Activated CD4-positive, alpha-beta T cell treated with anti-CD3 and anti-CD28 coated beads, Interleukin-2, Interleukin-4, amounts not matched to agents 100 ng/mL and 50 ng/mL, durations not matched to agents 16 hours and 8 hours (primary cell): Measurements from ENCODE around the gene KRTAP10-5.
"Not testable (repeated sequence)": the region's sequence is repeated elsewhere in the genome, so short reads cannot be mapped to it uniquely, and the experiment has no call there.

Source experiments
- DNase-seq: peaks from one replicate; pipeline ENCODE4 v3.0.0-alpha.2; 2020; ENCODE audit warnings: low spot score

Gene KRTAP10-5, protein sequence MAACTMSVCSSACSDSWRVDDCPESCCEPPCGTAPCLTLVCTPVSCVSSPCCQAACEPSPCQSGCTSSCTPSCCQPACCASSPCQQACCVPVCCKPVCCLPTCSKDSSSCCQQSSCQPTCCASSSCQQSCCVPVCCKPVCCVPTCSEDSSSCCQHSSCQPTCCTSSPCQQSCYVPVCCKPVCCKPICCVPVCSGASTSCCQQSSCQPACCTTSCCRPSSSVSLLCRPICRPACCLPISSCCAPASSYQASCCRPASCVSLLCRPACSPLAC

DNA sequence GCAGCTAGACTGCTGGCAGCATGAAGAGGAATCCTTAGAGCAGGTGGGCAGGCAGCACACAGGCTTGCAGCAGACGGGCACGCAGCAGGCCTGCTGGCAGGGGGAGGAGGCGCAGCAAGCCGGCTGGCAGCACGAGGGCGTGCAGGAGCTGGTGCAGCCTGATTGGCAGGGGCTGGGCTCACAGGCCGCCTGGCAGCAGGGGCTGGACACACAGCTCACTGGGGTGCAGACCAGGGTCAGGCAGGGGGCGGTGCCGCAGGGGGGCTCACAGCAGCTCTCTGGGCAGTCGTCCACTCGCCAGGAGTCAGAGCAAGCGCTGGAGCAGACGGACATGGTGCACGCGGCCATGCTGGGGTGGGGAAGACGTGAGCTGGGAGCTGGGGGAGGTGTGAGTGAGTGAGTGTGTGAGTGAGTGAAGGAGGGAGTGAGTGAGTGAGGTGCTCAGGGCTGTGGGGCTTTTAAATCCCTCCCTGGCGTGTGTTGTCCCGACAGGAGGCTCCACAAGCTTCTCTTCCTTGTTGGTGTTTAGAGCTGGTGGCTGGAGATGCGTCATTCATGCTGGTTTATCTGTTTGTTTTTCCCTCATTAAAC lies at the start of gene KRTAP10-5:
TSS of gene KRTAP10-5 (minus strand) at position 374 of the 591 bp plus-strand sequence. CDS start at position 348, 26 bp downstream.
- not testable (repeated sequence) for DNase-seq

DNA sequence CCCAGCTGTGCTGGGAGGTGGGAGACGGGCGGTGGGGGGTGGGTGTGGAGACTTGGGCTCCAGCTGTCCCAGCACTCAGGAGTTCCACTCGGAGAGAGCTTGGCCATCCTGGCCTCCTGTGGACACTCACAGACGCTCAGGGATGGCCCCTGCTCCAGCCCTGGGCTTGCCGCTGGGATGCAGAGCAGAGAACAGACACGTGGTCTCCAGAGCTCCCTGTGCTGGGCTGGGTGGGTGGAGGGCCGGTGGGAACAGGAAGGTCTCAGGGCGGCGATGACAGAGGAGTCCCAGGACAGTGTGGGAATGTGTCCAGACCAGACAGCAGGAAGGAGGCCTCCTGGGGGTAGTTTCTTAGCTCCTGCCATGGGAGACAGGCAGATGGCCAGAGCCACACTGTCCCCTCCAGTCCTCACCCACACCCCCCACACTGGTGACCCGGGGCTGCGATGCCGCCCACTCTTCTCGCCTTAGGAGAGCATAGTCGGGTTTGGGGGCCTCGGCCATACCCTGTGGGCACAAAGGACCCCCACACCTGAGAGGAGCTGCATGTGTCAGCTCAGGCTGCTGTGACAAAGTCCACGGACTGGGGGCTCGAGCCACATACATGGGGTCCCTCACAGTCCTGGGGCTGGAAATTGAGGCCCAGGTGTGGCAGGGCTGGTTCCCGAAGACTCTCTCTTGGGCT lies 48.4 kb upstream of the KRTAP10-5 start:
- DNase-seq: no peak

DNA sequence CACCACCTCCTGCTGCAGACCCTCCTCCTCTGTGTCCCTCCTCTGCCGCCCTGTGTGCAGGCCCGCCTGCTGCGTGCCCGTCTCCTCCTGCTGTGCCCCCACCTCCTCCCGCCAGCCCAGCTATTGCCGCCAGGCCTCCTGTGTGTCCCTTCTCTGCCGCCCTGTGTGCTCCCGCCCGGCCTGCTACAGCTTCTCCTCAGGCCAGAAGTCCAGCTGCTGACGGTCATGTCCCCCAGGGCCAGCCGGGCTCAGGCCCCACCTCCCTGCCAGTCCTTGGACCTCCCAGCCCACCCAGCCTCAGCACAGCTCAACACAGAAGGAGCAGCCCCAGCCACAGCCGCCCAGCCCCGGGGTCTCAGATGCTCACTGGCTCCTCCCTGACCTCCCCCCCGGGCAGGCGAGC lies 47.4 kb upstream of the KRTAP10-5 start:
- not testable (repeated sequence) for DNase-seq

DNA sequence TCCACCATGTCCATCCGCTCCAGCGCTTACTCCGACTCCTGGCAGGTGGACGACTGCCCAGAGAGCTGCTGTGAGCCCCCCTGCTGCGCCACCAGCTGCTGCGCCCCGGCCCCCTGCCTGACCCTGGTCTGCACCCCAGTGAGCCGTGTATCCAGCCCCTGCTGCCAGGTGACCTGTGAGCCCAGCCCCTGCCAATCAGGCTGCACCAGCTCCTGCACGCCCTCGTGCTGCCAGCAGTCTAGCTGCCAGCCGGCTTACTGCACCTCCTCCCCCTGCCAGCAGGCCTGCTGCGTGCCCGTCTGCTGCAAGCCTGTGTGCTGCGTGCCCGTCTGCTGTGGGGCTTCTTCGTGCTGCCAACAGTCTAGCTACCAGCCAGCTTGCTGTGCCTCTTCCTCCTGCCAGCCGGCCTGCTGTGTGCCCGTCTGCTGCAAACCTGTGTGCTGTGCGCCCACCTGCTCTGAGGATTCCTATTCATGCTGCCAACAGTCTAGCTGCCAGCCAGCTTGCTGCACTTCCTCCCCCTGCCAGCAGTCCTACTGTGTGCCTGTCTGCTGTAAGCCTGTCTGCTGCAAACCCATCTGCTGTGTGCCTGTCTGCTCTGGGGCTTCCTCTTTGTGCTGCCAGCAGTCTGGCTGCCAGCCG lies 46.9 kb upstream of the KRTAP10-5 start:
- not testable (repeated sequence) for DNase-seq

DNA sequence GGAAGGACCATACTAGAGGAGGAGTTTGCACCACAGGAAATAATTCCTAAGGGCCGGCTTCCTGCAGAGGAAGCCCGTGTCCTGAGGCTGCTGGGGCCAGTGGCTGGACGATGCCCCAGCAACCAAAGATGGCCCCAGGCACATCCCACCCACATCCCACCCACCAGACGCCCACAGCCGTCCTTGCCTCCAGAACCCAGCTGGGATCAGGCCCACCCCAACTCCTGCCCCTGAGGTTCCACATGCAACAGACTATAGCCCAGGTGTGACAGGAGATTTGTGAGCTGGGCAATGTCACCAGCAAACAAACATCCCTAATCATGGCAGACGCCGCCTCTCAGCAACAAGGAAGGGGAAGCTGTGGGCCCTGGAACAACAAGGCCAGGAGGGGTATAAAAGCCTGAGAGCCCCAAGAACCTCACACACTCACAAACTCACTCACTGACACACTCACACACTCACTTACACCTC lies 46.3 kb upstream of the KRTAP10-5 start, which contains the start of gene KRTAP10-9:
TSS of gene KRTAP10-9 (plus strand) at position 421 of the 471 bp plus-strand sequence. CDS start 79 bp downstream, outside the sequence.
- no peak for DNase-seq

DNA sequence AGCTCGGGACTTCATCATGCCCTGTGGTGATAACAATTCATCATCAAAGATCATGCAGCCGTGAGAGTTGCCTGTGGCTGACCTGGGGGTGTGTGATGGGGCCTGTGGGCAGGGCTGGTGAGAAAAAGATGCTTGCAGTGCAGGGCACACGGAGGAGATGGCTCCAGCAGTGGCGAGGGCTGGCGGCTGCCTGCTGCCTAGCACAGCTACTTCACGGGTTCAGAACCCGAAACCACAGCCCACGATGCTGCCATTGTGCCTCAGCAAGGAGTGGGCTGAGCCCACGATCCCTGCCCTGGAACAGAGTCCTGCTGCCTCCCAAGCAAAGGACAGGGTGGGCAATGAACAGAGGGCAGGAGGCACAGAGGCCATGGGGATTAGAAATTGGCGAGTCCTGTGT lies 45.9 kb upstream of the KRTAP10-5 start:
- DNase-seq: no peak

DNA sequence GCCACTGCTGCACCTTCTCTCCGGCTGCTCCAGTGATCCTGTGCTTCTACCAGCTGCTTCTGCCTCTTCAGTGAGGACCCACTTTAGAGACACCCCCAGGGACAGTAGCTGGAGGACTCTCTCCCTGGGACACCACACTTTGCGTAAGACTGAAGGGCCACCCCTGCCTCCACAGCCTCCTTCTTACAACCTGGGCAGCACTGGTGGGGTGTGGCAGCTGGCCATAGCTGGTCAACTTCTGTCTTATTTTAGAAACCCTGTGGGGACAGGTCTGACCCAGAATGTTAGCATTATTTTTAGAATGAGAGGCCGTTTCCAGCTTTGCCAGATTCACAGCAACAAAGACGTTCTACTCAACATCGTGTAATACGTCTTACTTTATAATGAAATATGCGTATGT lies 45.4 kb upstream of the KRTAP10-5 start:
- no peak for DNase-seq

DNA sequence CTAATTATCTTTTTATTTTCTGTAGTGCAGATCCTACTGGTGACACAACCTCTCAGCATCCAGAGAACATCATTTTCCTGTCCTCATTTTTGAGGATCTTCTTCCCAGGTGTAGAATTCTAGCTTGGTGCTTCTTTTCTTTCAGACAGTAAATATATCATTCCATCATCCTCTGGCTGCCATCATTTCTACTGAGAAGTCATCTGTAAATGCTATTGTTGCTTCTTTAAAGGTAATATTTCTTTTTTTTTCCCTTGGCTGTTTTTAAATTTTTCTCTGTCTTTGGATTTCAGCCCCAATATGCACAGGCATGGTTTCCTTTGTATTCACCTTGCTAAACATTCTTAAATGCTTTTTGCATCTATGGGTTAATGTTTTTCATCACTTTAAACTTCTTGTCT lies 43.2 kb upstream of the KRTAP10-5 start:
- DNase-seq: no peak

DNA sequence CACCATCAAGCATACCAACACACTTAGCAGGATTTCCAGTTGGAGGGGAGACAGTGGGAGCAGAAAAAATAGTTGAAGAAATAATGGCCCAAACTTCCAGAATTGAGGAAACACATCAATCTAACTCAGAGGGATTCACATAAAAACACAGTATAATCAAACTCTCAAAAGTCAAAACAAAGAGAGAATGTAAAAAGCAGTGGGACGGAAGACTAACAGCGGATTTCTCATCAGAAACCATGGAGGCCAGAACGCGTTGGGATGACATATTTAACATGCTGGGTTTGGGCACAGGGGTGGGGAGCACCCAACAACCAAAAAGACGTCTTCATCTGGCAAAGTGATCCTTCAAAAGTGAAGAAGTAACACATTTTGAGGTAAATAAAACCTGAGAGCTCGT lies 39.5 kb upstream of the KRTAP10-5 start:
- DNase-seq: no peak

DNA sequence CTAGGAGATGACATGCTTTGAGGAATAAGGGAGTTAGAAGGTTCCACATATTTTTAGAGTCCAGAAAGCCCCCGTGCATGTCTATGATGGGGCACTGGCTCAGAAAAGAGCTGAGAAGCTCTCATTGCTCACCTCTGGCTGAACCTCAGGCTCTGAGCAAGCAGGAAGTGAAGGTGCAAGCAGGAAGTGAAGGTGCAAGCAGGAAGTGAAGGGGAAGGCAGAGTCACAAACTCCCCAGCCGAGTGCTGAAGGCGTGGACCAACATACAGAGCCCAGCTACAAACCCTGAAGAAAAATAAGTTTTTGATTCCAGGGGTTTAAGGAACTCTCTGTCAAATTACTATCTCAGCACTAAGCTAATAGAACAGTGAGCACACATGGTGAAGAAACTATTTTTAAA lies 38.5 kb upstream of the KRTAP10-5 start:
- peak; percentile 40 for DNase-seq

DNA sequence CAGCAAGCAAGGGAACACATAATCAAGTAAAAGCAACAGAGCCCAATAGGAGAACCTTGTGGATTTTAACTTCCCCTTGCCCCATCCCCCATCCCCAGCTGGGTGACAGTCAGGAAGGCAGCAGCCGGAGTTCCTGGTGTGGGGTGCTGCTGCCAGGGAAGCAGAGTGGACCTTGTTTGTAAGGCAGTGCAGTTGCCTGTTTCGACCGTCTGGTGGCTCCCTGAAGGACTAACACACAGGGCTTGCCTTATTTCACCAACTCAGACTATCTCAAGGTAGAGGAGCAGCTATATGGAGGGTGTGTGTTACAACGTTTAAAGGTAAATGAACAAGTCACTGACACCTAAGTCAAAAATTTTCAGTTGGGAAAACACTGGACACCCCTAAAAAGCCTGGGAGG lies 38.1 kb upstream of the KRTAP10-5 start:
- no peak for DNase-seq

DNA sequence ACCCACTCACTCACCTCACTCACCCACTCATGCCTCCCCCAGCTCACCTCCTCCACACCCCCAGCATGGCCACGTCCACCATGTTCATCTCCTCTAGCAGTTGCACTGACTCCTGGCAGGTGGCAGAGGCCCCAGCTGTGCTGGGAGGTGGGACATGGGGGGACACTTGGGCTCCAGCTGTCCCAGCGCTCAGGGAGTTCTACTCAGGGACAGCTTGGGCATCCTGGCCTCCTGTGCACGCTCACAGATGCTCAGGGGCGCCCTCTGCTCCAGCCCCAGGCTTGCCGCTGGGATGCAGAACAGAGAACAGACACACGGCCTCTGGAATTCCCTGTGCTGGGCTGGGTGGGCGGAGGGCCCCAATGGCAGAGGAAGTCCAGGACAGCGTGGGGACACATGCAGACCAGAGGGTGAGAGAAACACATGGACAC lies 36.7 kb upstream of the KRTAP10-5 start:
- no peak for DNase-seq

DNA sequence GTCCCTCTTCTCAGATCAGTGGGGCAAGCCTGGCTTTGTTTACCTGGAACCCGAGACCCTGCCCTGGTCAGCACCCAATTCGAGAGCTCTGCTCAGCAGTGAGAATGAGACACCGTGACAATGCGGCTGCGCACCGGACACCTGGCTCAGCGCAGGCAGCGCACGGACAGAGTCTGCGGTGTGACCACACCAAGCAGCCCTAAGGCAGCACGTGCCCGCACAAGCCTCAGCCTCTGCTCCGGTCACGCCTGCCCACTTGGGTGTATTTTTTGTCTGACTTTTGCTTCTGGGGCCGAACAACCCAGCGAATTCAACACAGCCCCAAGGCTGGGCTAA lies 36.2 kb upstream of the KRTAP10-5 start:
- DNase-seq: no peak

DNA sequence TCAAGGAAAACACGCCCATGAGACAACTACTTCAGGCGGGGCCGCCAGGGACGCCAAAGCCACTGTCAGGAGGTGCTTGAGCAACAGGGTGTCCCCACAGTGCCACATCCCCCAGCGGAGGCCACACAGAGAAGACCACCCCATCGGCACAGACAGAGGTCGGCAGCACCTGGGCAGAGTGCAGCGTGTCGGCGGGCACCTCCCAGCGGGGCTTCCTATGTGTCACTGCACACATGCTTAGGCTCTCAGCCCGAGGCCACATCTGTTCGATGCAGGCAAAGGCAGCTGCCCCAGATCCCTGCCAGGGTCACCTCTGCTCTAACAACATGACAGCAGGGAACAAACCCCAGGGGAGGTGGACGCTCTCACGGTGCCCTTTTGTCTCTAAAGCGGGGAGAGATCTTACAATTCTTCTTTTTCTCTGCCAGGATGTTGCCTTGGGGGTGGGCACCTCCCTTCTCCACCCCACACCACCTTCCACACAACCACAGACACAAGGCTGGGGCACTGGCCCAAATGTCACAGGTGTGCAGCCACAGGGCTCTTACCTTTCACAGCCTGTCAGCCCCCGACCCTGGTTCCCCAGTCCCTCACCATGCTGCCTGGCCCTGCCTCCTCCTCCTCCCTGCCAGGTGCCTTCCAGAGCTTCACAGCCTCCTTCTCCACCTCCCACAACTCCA lies 35.6 kb upstream of the KRTAP10-5 start:
- no peak for DNase-seq

DNA sequence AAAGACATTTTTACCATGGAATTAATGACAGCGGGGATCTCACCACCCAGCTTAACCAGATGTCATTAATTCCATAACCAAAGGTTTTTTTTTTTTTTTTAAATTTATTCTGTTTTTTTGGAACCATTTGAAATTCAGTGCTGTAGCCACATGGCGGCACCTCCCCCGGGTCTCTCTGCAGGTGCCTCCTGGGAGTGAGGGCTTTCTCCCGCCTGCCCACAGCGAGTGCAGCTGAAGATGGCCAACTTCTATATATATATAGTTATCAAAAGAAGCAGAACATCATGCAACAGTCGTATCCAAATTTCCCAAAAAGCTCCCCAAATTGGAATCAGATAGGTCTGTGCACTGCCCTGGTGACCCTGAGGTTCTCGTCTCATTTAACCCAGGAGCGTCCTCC lies 35.1 kb upstream of the KRTAP10-5 start:
- DNase-seq: no peak

DNA sequence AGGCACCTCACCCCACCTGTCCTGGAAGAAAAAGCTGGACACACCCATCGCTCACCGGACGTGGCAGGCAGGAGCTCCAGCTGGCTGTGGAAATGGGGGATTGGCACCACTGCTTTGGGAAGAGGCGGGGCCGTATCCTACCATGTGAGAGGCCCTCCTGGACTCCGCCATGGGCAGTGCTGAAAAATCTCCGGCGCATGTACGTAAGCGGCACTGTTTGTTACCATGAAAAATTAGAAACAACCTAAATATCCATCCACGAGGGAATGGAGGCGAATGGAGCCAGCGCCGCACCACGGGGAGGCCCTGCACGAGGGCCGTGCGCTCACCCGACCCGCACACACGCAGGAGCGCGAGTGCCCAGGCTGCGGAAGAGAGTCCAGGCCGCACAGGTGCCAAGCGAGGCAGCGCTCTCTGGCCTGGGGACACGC lies 34.6 kb upstream of the KRTAP10-5 start:
- DNase-seq: no peak

DNA sequence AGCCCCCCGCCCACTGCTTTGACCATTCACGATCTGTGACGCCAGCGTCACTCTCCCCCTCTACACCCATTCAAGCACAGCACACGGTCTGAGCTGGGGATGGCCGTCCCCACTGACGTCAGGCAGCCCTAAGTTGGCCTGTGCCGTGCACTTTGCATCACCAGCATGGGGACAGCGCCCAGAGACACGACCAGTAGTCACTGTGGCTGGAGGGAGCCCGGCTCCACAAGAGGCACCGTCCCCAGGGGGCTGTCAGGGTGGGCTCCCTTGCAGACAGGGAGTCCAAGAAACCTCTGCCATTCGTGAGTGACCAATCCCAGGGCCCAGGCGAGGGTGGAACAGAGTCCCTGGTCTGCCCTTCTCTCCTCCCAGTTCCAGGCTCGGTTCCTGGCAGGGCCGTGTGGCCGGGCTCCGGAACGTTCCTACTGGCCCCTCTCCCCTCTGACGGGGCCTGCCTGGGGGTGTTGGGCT lies 33.8 kb upstream of the KRTAP10-5 start:
- no peak for DNase-seq

DNA sequence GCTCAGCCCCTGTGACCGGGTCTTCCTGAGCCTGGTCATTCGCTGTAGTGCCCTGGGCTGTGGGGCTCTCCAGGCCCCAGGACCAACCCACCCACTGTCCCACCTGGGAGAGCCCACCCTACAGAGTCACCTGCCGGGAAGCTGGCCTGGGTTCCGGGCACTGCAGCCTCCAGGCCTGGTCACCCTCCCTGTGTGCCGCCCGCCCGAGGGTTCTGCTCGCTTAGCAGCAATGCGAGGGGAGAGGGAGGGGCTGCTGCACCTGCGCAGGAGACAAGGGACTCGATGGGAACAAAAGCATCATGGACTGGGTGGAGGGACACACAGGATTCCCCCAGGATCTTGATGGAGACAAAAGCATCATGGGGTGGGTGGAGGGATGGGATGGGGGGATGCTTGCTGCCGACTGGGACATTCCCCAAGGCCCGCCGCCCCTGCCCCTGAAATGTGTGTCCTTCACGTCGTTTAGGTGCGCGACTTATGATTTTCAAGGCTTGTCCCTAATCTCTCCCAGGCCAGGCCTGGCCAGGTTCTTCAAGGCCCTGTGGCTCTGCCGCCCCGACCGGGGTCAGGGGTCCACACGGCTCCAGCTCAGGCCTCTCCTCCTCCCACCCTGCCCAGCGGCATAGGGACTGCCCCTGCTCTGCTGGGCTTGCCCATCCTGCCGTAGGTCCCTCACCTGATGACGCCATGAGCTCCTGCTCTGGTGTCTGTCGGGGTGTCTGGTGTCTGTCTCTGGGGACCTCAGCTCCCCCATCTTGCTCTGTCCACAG lies 33.2 kb upstream of the KRTAP10-5 start:
- DNase-seq: no peak

DNA sequence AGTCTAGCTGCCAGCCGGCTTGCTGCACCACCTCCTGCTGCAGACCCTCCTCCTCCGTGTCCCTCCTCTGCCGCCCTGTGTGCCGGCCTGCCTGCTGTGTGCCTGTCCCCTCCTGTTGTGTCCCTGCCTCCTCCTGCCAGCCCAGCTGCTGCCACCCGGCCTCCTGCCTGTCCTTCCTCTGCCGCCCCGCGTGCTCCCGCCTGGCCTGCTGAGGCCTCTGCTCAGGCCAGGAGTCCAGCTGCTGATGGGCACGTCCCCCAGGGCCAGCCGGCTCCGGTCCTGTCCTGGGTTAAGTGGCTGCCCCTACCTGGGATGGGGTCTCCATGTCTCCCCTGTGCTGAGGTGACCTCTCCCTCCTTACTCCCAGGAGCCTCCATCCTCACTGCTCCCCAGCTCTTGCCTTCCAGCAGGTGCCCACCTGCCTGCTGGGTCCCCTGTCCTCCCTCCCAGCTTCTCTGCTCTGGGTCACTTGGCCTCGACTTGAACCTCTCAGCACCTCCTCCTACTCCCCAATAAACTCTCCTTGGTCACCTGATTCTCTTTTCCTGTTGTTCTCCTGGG lies 32.3 kb upstream of the KRTAP10-5 start:
- DNase-seq: no peak

DNA sequence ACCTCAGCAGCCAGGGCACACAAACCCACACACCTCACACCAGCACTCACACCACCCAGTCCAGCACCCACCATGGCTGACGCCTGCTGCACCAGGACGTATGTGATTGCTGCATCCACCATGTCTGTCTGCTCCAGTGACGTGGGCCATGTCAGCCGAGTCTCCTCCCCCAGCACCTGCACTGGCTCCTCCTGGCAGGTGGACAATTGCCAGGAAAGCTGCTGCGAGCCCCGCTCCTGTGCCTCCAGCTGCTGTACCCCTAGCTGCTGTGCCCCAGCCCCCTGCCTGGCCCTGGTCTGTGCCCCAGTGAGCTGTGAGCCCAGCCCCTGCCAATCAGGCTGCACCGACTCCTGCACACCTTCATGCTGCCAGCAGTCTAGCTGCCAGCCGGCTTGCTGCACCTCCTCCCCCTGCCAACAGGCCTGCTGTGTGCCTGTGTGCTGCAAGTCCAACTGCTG lies 31.7 kb upstream of the KRTAP10-5 start, which contains the start of gene KRTAP10-8:
TSS of gene KRTAP10-8 (plus strand) at position 51 of the 458 bp plus-strand sequence. CDS start at position 73, 22 bp downstream.
- DNase-seq: no peak

DNA sequence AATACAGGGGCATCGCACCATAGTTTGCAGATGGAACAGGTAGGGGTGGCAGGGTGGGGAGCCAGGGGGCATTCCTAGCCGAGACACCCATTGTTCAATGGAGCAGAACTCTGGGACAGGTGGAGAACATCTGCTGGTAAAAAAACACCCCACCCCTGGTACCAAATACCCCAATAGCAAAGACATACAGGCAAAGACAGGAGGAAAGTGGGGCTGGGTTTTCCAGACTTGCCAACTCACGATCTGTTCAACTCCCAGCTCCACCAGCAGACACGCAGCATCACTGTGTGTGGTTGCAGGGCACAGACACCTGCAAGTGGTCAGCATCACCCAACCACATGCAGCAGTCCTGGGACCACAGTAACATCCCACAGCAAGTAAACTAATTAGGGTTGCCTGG lies 31.1 kb upstream of the KRTAP10-5 start:
- DNase-seq: no peak
